Loucy (cell line): ENCODE data around the gene CACUL1.

Source experiments
- CTCF ChIP-seq: fragments of 200-600 bp; sonication (generic); conservative IDR thresholded peaks from 2 replicates; pipeline ENCODE4 v1.5.1; 2014; ENCODE audit warnings: mild to moderate bottlenecking, antibody characterized with exemption, low read length
- EZH2phosphoT487 ChIP-seq: fragments of 200-600 bp; IDR thresholded peaks from 2 replicates; pipeline ENCODE4 v1.6.1; 2018; ENCODE audit warnings: antibody characterized with exemption, mild to moderate bottlenecking, moderate library complexity, borderline replicate concordance

DNA sequence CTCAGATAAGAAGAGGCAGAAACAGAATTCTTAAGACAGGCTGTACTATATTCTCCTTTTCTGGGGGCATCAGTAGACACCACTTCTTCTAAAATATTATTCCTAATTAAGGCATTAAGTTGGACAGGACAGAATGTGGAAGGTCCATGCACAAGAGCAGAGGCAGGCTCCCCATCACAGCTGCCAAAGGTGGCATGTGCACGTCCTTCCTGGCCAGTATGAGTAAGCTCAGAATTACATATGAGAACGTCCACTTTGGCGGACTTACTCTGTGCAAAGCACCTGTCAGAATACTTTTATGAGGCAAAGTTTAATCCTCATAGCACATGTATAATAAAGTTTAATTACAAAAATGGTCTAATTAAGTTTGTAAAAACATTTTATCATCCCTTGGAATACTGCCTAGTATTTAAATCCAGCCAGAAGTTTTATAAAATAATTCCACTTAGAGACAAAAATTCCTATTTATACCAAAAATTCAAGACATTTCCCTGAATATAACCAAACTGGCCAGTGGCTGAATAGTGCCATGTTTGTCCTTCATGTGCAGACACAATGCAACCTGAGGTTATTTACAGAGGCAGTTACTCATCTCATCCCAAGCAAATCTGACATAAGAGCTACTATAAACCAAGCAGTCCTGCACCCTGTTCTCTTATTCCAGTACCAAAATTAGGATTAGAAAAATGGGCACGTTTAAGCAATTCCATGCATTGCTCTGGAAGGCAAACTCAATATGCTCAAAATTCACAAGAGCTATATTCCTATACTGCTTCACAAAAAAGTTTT is 65.5 kb downstream of the CACUL1 start:
- no peak for TF ChIP-seq CTCF
- TF ChIP-seq EZH2phosphoT487: no peak
